Hypothalamus (tissue), 51 donors: ENCODE results near the gene CDC7.
A peak's percentile ranks its signal among the peaks of the same experiment; 100 is the strongest.
"Not testable (repeated sequence)": the region's sequence is repeated elsewhere in the genome, so short reads cannot be mapped to it uniquely, and the experiment has no call there.

Source experiments
- DNase-seq, 51 donors: peaks; one replicate each; lab custom pipeline; 2025; lab: John Stamatoyannopoulos, UW

Gene CDC7

DNA sequence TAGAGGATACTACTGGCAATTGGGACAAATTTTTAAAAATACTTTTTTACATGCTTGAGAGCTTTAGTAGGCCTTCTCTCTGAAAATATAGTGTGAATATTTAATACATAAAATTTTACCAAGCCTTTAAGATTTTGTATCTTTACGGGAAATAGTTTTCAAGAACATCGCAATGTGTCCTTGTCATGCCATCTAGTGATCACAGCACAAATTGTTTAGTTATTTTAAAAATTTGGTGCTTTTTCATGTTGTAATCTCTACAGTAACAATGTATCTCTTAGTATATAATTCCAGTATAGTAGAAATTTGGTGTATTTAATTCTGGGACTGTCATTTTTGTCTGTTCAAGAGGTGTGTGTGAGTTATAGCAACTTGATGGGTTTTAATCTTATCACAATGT, 6.7 kb downstream of the CDC7 start:
- no peak for DNase-seq

DNA sequence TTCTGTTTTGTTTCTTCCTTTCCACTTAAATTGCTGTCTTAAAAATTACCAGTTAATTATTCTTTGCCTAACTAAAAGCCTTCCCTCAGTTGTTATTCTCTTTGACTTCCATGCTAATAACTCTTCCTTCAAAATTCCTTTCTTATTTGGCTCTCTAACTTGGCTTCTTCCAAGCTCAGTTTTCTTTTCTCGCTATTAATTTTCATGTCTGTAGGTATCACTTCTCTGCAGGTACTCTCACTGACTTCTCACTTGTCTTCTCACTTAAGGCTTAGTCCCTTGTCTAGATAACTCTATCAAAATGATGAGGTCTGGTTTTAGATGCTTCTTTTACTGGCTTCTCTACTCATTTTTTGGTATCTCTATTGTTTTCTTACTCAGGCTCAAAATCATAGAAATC, 10.1 kb downstream of the CDC7 start:
- DNase-seq = no peak

DNA sequence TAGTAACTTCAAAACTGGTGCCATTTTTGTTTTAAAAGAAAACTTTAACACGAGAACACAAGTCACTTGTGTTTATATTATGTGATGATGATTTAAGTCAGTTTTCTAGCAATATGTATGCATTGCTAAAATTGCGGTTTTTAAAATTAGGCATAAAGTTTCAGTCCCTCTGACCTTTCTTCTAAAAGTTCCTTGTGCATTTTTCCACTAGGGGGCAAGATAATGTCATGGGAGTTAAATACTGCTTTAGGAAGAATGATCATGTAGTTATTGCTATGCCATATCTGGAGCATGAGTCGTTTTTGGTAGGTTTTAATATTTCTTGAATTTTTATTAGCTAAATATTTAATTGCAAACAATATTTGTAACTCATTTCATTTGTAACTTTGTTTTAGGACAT, 10.7 kb downstream of the CDC7 start:
- DNase-seq = peak in 1 of 51 donors; percentile 7

DNA sequence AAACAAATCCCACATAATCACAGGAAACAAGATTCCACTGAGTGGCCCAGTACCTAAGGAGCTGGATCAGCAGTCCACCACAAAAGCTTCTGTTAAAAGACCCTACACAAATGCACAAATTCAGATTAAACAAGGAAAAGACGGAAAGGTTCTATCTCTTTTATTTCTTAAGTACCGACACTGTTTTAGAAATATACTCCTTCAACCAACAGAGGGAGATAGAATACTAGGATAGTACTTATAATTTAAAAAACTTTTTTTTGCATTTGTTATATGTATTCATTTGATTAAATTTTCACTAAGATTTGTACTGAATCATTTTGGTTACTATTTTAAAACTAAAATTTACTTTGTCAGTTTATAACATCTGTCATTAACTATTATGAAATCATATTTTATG, 12.5 kb downstream of the CDC7 start:
- DNase-seq = no peak

DNA sequence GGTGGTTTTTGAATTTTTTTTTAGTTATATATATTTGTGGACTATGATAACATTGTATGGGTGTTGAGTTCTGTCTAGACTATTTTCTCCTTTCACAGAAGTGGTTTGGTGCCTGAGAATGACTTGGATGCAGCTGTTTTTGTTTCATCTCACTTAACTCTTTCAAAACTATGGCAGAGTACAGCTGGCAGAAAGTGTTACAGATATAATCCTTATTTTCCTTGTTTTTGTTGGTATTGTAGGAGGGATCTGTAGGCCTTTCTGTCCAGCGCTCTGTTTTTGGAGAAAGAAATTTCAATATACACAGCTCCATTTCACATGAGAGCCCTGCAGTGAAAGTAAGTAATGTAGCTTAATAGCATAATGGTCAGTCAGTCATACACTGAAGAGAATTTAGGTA, 13.1 kb downstream of the CDC7 start:
- DNase-seq = no peak

DNA sequence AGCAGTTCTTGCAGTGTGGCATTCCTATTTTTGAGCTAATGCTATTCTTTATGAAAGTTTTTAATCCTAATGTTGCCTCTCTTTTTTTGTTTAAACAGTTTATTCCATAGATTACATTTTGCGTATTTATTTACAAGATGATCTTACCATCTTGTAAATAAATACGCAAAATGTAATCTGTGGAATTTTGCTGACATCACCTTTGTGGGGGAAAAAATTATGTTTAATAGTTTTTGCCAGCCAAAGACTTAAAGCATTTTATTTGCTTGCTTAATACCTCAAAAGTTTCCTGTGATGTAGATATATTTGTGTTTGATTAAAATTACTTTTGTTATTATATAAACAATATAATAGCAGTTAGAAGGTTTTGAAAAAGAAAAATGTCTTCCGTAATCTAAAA, 15.3 kb downstream of the CDC7 start:
- no peak for DNase-seq

DNA sequence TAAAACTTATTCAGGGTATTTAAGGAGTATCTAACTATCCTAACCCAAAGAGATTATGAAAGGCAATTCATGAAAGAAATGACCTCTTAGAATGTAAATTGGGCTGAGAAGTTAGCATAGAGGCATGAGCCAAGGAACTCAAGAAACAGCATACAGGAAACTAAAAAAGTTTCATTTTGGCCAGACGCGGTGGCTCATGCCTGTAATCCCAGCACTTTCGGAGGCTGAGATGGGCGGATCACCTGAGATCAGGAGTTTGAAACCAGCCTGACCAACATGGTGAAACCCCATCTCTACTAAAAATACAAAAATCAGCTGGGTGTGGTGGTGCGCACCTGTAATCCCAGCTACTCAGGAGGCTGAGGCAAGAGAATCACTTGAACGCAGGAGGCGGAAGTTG, 16.0 kb downstream of the CDC7 start:
- DNase-seq = not testable (repeated sequence)

DNA sequence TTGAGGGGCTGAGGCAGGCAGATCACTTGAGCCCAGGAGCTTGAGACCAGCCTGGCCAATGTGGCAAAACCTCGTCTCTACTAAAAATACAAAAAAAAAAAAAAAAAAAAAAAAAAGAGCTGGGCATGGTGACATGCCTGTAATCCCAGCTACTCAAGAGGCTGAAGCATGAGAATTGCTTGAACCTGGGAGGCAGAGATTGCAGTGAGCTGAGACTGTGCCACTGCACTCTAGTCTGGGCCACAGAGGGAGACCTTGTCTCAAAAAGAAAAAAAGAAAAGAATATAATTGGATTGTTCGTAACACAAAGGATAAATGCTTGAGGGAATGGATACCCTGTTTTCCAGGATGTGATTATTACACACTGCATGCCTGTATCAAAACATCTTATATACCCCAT, 18.5 kb downstream of the CDC7 start:
- not testable (repeated sequence) for DNase-seq

DNA sequence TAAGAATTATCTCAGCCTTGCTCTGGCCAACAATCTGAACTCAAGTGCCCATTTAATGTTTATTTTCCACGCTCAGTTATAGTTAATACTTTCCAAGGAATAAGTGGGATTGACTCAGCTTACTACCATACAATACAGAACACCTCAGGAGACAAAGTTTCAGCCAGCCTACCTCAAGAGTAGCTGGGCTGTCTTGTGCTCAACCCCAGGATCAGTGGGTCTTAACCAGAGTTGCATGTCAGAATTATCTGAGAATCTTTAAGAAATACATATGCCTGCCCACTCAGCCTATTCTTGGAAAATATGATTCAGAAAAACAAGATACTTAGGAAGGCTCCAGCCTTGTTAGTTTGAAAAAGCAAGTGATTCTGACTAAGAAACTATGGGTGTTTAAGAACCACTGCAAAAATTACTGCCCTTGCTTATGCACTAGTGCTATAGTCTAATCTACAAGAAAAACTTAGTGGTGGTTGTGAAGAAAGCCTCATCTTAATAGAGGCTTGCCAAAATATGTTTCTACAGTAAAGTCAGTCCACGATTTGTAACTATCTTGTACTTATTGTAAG, 20.4 kb downstream of the CDC7 start:
- no peak for DNase-seq

DNA sequence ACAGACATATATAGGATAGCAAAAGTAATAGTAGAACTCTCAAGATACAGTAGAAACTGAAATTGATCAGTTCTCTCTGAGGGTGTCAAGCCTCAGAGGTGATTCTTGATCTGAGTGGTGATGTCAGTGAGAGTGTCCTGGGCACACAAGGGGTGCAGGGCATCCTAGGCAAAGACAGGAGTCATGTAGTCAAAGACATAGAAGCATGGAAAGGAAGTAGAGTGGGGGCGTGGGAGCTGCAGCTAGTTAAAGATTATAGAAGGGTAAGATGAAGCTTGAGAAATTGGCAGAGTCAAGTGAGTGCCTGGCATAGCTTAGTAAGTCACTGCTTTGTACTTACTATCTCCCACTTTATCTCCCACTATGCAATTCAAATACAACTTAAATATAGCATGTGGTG, 22.8 kb downstream of the CDC7 start:
- no peak for DNase-seq

DNA sequence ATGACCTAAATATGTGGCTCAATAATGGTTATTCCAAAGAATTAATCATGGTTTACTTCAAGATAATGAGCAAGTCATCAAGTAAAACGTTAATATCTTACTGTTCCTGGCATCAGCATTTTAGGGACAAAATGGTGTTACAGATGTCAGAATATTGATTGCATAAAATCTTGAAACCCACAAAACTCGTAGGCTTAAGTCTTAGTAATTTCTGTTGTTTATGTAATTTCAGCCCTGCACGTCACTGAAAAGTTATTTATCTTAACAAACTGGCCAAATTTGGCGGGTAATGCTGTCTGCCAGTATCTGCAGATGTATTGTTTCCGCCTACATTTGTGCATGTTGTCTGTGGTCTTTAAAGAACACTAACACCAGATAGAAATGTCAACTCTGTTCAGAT, 25.8 kb downstream of the CDC7 start:
- no peak for DNase-seq

DNA sequence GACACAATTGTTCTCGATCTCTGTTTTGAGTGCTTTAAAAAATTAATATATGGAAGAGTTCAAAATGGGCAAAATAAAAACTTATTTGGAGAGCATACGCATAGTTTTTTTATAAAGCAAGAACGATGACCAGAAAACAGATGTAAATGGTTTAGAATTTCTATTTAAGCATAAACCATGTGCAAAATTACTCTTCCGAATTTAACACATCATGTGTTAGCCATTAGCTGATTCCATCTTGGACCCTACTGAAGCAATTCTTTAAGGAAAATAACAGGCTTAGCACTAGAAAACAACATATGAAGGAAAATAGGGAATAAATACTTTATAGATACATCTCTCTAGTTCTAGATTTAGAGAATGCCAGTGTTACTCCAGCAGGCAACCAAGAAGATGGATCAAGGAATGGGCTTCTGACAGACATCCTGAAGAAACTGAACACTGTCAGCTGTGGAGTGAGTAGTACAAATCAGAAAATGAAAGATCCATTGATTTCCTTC, 26.7 kb downstream of the CDC7 start:
- DNase-seq = no peak

DNA sequence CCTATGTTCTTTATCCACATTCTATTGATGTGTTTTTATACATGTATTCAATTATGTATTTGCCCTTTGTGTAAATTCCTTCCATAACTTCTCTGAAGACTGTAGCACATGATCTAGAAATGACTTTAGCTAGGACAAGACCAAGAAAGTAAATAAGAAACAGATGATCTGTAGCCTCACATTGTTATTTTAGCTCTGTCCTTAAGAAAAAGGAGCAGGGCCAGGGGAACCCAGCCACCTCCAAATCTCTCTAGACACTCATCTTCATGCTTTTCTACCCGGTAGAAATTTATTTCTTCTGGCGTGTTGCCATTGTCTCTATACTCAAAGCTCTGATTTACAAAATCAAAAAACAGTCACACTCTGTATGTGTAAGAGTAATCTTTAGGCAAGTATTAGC, 27.1 kb downstream of the CDC7 start:
- DNase-seq = no peak

DNA sequence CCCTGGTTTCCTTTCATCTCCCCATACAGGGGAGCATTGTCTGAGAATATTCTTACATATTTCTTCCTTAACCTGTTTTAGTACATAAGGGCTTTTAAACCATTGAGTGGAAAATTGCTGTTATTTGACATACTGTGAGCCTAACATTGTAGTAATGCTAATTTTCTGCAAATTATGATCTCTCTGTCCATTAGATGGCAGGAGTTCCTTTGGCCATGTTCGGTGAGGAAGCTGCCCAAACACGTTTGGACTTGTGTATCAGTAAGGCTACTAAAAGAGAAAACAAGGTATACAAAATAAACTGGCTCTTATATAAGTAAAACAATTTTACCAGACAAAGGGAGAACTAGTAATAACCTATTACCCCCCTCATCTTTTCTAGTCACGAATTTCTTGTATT, 29.2 kb downstream of the CDC7 start:
- no peak for DNase-seq

DNA sequence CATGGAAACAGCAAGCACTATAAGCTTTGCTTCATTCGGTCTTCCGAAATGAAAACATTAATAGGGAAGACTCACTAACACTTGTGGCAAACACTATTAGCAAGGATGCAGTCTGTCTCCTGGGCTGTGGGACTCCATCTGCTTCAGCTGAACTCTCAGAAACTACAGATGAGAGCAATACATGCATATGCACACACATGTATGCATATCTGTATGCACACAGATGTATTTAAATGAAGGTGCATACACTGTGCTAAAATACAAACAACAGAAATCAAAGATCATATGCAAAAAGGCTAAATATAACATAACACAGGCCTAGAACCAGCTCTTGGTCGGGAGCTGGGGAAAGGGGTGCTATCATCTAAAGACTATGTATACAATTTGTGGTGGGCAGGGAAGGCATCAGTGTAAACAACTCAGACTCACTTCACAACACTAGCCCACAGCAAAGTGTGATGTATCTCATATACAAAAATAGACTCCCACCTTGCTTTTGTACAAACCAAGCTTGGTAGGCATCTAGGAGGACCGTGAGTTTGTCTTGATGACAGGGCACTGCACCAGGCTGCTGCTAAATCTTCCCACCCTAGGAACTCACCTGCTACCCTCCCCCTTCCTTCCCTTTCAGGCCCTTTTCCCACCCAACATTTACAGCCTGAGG, 32.8 kb downstream of the CDC7 start:
- DNase-seq = no peak

DNA sequence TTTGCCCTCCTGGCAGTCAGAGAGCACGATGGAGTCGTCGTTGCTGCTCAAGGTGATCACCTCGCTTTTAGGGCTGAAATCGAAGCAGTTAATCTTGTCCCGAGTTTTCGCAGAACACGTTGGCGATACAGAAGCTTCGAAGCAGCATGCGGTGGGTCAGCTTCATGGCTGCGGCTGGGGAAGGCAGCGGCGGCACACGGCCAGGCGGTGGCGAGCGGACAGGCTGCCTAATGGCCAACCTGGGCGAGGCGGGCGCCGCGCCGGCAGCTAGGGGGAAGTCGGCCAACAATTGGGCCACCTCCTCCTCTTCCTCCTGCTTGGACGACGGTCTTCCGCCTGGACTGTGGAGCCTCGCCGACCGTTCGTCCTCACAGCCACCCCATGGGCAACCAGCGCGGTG, 34.8 kb downstream of the CDC7 start:
- no peak for DNase-seq

DNA sequence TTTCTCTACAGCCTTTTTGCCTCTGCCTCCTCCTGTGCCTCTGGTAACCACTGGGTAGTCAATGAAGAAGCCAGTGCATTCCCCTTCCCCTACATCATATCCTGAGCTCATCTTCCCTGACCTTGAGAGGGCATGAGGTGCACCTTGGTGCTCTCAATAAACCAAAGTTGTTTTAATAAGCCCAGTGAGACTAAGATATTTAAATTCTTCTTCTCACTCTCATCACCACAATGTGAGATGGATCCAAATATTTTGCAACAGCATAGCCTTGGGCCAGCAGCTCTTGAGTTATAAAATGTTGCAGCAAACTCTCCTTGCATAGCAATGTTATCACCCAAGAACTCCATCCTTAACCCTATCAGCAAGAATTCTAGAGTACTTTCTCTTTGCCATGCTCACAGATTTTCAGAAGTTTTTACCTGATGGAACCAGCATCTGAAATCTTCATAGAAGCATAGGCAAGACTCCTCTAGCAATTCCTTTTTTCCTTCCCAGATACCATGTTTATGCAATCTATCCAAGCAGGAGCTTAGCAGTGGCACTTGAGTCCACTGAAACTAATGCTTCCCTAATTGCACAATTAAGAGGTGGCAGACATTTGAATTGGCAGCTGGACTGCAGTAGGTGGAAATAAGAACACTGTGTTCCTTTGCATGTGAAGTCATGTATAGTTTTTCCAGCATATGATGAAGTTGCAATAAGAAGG, 36.8 kb downstream of the CDC7 start:
- DNase-seq = no peak

DNA sequence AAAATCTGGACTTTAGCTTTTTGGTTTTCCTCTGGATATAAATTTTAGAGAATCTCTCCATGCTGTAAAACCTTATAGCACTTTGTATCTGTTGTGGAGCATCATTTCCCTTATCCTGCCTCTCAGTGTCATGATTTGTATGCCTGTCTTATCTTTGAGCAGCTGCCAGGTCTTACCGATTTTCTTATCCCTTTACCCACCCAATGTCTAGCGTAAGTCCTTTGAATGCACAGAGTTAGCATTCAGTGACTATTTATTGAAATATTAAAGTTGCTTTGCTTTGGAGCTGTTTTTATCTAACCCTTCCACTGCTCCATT, 37.3 kb downstream of the CDC7 start:
- DNase-seq = no peak

DNA sequence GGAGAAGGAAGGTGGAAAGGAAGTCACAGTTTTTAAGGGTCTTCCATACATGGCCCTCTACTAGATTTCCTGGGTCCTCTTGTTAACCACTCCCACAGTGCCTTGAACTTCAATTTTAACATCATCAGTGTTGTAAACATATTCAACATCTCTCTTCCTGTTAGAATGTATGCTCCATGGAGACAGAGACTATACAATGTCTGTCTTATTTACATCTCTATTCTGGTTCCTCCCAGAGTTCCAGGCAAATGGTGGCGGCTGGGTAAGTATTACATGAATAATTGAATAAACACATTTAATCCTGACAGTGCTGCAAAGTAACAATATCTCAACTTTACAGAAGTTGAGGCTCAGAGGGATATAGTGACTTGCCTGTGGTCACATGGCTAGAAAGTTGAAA, 40.3 kb downstream of the CDC7 start:
- DNase-seq = no peak

DNA sequence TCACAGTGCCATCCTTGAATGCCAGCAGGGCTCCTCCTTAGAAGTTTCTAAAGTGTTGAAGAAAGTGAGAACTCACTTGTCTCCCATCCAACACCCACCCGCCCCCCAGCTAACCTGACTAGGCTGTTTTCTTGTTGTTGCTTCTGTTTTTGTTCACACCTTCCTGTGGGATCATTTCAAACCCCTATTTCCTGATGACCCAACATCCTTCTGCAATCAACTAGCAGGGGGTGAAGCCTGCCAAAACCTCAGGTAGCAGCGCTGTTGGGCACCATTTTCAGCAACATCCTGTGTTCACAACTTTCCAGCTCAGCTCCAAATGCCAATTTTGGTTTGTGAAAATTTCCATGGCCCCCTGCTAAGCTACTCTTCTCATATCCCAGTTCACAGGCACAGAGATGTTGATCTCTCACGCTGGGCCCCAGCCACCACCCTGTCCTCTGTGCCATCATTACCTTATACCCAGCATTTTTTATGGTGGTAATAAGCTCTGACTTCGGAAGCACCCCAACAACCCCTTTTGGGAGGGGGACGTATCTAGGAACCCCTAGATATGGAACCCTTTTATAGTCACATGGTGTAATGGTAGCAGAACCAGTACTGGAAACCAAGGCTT, 41.4 kb downstream of the CDC7 start:
- DNase-seq = no peak

DNA sequence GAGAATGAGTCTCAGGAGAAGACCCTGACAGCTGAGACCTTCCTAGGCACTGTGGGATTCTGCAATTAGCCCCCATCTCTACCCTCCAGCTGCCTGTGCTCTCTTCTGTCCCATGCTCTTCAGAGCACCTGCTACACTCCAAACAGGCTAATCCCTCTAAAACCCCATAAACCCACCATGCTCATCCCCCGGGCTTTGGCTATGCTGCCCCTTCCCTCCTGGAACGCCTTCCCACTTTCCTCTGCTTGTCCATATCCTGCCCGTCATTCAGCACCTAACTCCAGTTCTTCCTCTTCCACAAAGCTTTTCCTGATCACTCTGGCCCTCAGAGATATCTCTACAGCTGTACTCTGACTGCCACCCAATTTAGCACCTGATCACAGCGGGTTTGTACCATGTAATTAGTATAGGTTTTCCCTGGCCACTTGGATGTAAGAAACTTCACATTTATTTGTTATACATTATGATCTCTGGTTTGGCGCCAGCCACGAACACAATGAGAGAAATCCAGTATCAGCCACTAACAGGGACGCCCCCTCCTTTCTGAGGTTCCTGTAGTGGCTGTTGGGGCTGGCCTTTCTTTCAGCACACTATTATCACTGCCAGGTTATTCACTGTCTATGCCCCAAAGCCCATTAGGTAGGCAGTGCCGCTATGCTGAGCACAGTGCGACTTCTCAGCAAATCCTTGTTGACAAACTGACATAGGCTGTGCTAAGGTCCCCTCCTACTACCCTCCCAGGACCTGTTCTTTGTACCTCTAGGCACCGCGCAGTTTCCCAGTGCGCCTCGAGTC, 45.1 kb downstream of the CDC7 start:
- DNase-seq = no peak
